Islet of Langerhans (tissue), 1 donor: ENCODE results near the gene PPP2R2B.

Experiments used
- FAIRE-seq: peaks from one replicate; lab custom pipeline; 2011; peaks lifted over from hg19 to GRCh38; lab: Jason Lieb, UNC

Gene PPP2R2B

GRCh38 chr5:146779211-146779869 is 99.2 kb downstream of the PPP2R2B start:
- no peak for FAIRE-seq

DNA sequence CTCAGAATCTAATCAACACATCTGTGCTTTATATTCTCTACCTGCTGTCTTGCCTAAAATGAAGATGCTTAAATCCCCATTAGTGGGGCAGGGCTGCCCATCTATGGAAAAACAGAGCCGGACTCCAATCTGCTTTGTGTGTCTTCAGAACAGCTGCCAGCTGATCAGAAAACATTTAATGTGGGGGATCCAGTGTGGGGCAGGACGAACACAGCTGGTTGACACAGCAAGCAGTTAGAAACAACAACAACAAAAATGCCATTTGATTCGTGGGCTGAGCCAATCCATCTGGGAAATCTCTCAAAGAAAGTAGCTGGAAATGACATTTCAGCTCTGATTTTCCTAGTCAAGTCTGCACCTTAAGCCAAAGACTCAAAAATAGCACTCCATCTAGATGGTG is 99.8 kb downstream of the PPP2R2B start:
- no peak for FAIRE-seq

DNA sequence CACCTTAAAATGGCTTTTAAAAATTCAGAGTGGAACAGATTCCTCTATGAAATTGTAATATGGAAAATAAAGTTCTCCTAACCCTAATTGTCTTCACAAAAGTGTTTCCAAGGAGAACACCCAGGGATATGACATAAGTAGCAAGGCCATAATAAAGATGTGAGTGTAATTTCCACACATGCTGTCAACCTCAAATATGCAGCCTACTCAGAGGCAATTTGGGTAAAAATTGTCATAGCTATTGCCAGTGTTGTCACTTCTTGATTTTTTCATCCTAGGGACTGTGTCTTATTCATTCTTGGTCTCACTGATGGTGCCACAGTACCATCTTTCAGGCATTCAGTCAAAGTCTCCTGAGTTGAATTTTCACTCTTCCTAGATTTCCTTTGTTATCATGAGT is 100.3 kb downstream of the PPP2R2B start:
- FAIRE-seq = no peak

GRCh38 chr5:146772881-146773466 is 105.6 kb downstream of the PPP2R2B start:
- FAIRE-seq = no peak

- no peak for FAIRE-seq
These were observed 107.6 kb downstream of the PPP2R2B start for GRCh38 chr5:146770980-146771379.

DNA sequence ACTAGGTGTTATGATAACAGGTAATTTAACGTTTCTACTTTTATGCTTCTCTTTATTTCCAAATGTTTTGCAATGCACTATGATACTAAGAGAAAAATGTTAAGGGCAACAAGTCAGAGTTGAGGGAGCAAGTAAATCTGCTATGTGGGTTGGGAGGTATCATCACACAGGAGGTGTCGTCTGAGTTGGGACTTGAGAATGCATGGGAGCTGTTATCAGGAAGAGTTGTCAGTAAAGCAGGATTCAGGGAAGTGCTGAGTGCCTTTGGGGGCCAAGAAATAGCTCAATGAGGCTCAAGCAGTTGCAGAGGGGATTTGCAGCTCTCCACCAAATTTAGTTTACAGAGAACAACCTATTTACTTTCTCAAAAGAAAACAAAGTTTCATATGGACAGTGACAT is 108.0 kb downstream of the PPP2R2B start:
- FAIRE-seq = no peak

- FAIRE-seq = no peak
These were observed 111.0 kb downstream of the PPP2R2B start for GRCh38 chr5:146767534-146767933.

- no peak for FAIRE-seq
These were observed 112.5 kb downstream of the PPP2R2B start for GRCh38 chr5:146766013-146766412.

GRCh38 chr5:146765089-146765832 is 113.3 kb downstream of the PPP2R2B start:
- no peak for FAIRE-seq

DNA sequence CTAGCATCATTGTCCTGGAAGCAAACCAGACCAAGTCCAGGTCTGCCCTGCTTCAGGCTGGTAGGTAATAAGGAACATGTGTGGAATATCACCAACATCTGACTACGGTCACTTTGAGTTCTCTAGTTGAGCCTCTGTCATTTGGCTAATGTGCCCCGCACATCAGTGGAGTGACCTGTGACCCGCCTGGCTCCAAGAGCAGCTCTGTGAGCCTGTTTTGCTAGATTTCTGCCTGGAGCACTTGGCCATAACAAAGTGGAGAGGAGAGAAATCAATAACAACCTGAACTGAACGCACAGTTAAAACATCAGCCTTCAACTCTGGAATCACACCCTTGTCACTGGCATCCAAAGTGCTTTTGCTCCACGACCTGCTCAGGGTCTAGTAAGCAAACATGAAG is 115.7 kb downstream of the PPP2R2B start:
- FAIRE-seq = no peak

DNA sequence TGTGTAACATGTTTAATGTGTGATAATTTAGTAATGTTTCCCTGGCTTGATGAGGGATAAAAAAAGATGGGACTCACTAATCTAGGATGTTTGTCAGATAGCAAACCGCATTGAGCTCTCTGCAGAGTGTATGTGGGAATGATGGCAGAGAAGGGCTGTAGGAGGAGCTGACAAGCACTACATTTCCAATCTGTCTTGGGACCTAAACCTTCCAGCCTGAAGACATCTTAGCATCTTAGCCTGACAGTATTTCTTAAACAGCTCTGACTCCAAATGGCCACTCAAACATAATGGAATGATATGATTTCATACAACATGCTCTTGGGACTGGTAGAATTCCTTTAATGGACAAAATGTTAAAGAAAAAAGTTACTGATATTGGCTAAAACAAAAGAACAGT is 116.7 kb downstream of the PPP2R2B start:
- FAIRE-seq = no peak

- FAIRE-seq = no peak
These were observed 119.6 kb downstream of the PPP2R2B start for GRCh38 chr5:146758938-146759337.

GRCh38 chr5:146758076-146758475 is 120.5 kb downstream of the PPP2R2B start:
- no peak for FAIRE-seq

GRCh38 chr5:146756546-146756945 is 122.0 kb downstream of the PPP2R2B start:
- no peak for FAIRE-seq

- no peak for FAIRE-seq
These were observed 122.8 kb downstream of the PPP2R2B start for GRCh38 chr5:146755793-146756192.

DNA sequence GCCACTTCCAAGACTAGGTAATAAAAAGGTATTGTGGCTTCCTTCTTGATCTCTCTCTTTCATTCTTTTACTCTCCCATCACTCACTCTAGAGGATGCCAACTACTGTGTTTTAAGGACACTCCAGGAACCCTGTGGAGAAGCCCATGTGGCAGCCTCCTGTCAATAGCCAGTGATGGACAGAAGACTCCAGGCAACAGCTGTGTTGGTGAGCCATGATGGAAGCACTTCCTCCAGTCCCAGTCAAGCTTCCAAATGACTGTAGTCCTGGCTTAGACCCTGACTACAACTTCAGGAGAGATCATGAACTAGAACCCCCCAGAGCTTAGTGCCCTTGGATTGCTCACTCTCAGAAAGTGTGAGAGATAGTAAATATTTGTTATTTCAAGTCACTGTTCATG is 123.9 kb downstream of the PPP2R2B start:
- FAIRE-seq = no peak

- FAIRE-seq = peak; percentile 72
These were observed 124.9 kb downstream of the PPP2R2B start for GRCh38 chr5:146753641-146754040.

GRCh38 chr5:146751781-146752401 is 126.7 kb downstream of the PPP2R2B start:
- no peak for FAIRE-seq

DNA sequence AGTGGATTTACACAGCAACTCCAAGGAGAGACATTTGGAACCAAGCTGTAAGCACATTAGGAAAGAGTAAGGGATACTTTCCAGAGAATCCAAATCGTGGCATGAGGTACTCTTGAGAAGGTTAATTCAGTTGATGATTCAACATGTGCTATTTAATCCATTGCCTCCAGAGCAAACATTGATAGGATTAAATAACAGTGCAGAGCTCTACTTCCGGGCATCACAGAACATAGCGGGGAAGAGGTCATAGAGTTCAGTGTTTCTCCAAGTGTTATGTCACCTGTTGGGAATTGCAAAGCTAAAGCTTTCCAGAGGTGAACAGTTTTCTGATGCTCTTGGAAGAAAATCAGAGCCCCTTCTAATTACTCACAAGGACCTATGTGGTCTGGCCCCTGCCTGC is 127.5 kb downstream of the PPP2R2B start:
- FAIRE-seq = peak; percentile 82

- FAIRE-seq = no peak
These were observed 130.0 kb downstream of the PPP2R2B start for GRCh38 chr5:146748533-146748932.

DNA sequence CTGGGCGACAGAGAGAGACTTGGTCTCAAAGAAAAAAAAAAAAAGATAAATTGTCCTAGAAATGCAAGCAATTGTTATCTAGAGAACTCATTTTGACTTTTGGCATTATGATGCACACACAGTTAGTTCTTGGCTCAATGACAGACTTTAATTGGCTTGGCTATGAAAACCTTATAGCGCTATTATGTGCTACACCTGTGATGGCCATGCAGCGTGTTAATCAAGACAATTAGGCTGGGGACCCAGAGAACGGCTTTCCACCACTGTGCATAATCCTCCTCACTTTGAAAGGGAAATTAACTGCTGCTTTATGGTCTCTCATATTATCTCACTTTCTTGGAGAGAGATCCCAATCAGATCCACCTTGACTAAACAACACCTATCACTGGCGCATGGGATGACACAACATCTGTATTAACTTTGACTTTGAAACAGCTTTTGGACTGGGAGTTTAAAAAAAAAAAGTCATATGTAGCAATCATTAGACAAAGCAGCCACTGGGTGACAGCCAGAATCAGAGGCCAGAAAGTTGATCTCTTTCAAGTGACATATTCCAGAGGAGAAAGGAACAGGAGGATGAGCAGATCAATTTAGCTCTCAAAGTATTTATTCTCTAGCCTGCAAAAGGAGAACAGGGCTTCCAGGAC is 132.5 kb downstream of the PPP2R2B start:
- FAIRE-seq = no peak

GRCh38 chr5:146744068-146744745 is 134.3 kb downstream of the PPP2R2B start:
- no peak for FAIRE-seq
